Endothelial cell of umbilical vein (primary cell): Measurements from ENCODE around the gene TPM1. TPM values are rescaled to one million over a fixed set of nuclear protein-coding genes. Genes with fewer than 3 reads are reported as not detected.
"Not testable (repeated sequence)": the region's sequence is repeated elsewhere in the genome, so short reads cannot be mapped to it uniquely, and the experiment has no call there.

Experiments
- BruUV-seq: library from RNA; stranded (reverse); fragments of 400-500 nt; replicated peaks from 2 replicates; lab custom pipeline; 2021; lab: Mats Ljungman, UMichigan
- CTCF ChIA-PET: fragments of 300-600, 350-600 bp; sonication (Branson Sonifier 250); formaldehyde crosslinking; loops from one replicate; lab custom pipeline; 2021; ENCODE audit warnings: antibody characterized with exemption, inconsistent platforms; lab: Charles Lee
- POLR2A ChIA-PET: fragments of 300-600, 350-600 bp; sonication (Branson Sonifier 250); formaldehyde crosslinking; loops from one replicate; lab custom pipeline; 2021; ENCODE audit warnings: antibody characterized with exemption, inconsistent platforms; lab: Charles Lee
- DNase-seq: peaks from one replicate; pipeline ENCODE4 v3.0.0-alpha.2; 2011; ENCODE audit warnings: low read depth, low spot score
- FAIRE-seq: peaks from 2 replicates; lab custom pipeline; 2011; peaks lifted over from hg19 to GRCh38; lab: Jason Lieb, UNC
- H2AFZ ChIP-seq: 2 replicates; pipeline ENCODE4 v1.6.0; 2012; ENCODE audit warnings: low read depth, low read length, control low read depth, inconsistent platforms
- H3K27ac ChIP-seq: 2 replicates; pipeline ENCODE4 v1.5.1; 2011; ENCODE audit warnings: low read depth, mild to moderate bottlenecking, control low read depth, low read length, moderate library complexity; ENCODE audit not compliant: insufficient read depth
- H3K27me3 ChIP-seq, 2 experiments: 2 replicates each; pipeline versions ENCODE4 v1.6.0 to v1.6.1; 2011; ENCODE audit warnings: low read length in 2 of 2, mixed read lengths in 1 of 2; ENCODE audit not compliant: control insufficient read depth in 2 of 2, insufficient read depth in 2 of 2
- H3K36me3 ChIP-seq, 2 experiments: 2 replicates in 1 of 2; 3 replicates in 1 of 2; pipeline ENCODE4 v1.5.1; 2011; ENCODE audit warnings: low read length in 2 of 2, mild to moderate bottlenecking in 1 of 2, moderate library complexity in 1 of 2; ENCODE audit not compliant: control insufficient read depth in 2 of 2, insufficient read depth in 2 of 2; ENCODE audit errors: extremely low read depth in 1 of 2
- H3K4me1 ChIP-seq: 3 replicates; pipeline ENCODE4 v1.5.1; 2011; ENCODE audit warnings: mild to moderate bottlenecking, low read length; ENCODE audit not compliant: control insufficient read depth, insufficient read depth; ENCODE audit errors: extremely low read depth
- H3K4me2 ChIP-seq: 2 replicates; pipeline ENCODE4 v1.6.1; 2011; ENCODE audit warnings: low read length, control low read depth, mixed read lengths; ENCODE audit not compliant: insufficient read depth
- H3K4me3 ChIP-seq, 3 experiments: fragments of 200-600 bp in 1 of 3; sonication (generic), shearing (Covaris generic) in 1 of 3; replicated peaks in 1 of 3; 2 replicates each; pipeline ENCODE4 v1.5.1; 2011 to 2016; ENCODE audit warnings: control low read depth in 3 of 3, low read length in 3 of 3, mild to moderate bottlenecking in 2 of 3, inconsistent platforms in 1 of 3, low read depth in 1 of 3, moderate library complexity in 1 of 3; ENCODE audit not compliant: insufficient read depth in 1 of 3
- H3K79me2 ChIP-seq: 2 replicates; pipeline ENCODE4 v1.6.0; 2012; ENCODE audit warnings: low read length, inconsistent platforms; ENCODE audit not compliant: control insufficient read depth, insufficient read depth
- H3K9ac ChIP-seq: replicated peaks from 2 replicates; pipeline ENCODE3; 2011; ENCODE audit warnings: low read length, control low read depth; ENCODE audit not compliant: insufficient read depth; ENCODE audit errors: extremely low read depth
- H3K9me1 ChIP-seq: replicated peaks from 3 replicates; pipeline ENCODE4 v1.6.0; 2011; ENCODE audit warnings: mild to moderate bottlenecking, low read length; ENCODE audit not compliant: control insufficient read depth, insufficient read depth; ENCODE audit errors: extremely low read depth
- H3K9me3 ChIP-seq: replicated peaks from 2 replicates; pipeline ENCODE4 v1.5.1; 2012; ENCODE audit warnings: low read length, inconsistent platforms; ENCODE audit not compliant: control insufficient read depth, insufficient read depth
- H4K20me1 ChIP-seq: replicated peaks from 2 replicates; pipeline ENCODE3; 2011; ENCODE audit warnings: mild to moderate bottlenecking, low read length; ENCODE audit not compliant: control insufficient read depth, insufficient read depth; ENCODE audit errors: extremely low read depth
- dilution Hi-C: fragments of 300-500 bp; cut with MboI; formaldehyde crosslinking; loops from one replicate; pipeline ENCODE4 v1.15.0; 2019; ENCODE audit warnings: low sequenced_read_pairs; ENCODE audit not compliant: extremely low pct_ligation_motif_present
- intact Hi-C: fragments of 100-400 bp; cut with micrococcal nuclease; formaldehyde crosslinking; loops from one replicate; pipeline ENCODE4 v1.10.0; 2022
- polyA plus RNA-seq, 4 experiments: library from polyadenylated mRNA; depleted of rRNA in 3 of 4; stranded (reverse) in 3 of 4; unstranded in 1 of 4; fragments of >200 nt; gene quantifications; 2 replicates each; pipeline versions ENCODE4 v1.2.1 to v1.2.3, GENCODE V29; 2011 to 2012; ENCODE audit warnings: missing spikeins in 1 of 4
- total RNA-seq: library from RNA; stranded (reverse); gene quantifications from 2 replicates; pipeline ENCODE4 v1.2.3, GENCODE V29; 2021

The TPM1 gene
- total and polyA plus RNA-seq, 2 donors (not counting 3 experiments of a cell fraction or from before 2014, with no cell fraction given), result 518 to 558 TPM

- intact Hi-C loops, result loop anchor here (5.0 to 10.0 kb wide), 2 partner anchors 143 to 704 kb away; partner anchors contain the start of gene TLN2
- H3K27me3 ChIP-seq, BruUV-seq, H3K79me2 ChIP-seq, H3K9ac ChIP-seq, H3K9me1 ChIP-seq, H3K27ac ChIP-seq, H3K4me2 ChIP-seq, H3K36me3 ChIP-seq, FAIRE-seq, DNase-seq, dilution Hi-C loops, POLR2A ChIA-PET, H3K9me3 ChIP-seq, H2AFZ ChIP-seq, H3K4me3 ChIP-seq, CTCF ChIA-PET, H4K20me1 ChIP-seq: not testable (repeated sequence)
- peaks cover 15% of the 10 kb centered on the region for H3K4me1 ChIP-seq
Observed at GRCh38 chr15:63098901-63099300, 56.4 kb downstream of the TPM1 start.

GRCh38 chr15:63099581-63099980 lies 57.0 kb downstream of the TPM1 start:
- H3K9ac ChIP-seq, H3K79me2 ChIP-seq, BruUV-seq, H3K4me2 ChIP-seq, H3K36me3 ChIP-seq, H3K9me3 ChIP-seq, dilution Hi-C loops, H3K4me3 ChIP-seq, H3K27me3 ChIP-seq, H4K20me1 ChIP-seq, H2AFZ ChIP-seq, FAIRE-seq, POLR2A ChIA-PET, DNase-seq, H3K9me1 ChIP-seq, H3K27ac ChIP-seq: not testable (repeated sequence)
- CTCF ChIA-PET, result interaction anchor here (0.6 kb wide), 1 partner anchor 187 kb away, joined by 3 read pairs; no protein-coding TSS in a partner anchor
- intact Hi-C loops, result loop anchor here (5.0 to 10.0 kb wide), 2 partner anchors 143 to 705 kb away; partner anchors contain the start of gene TLN2
- peaks cover 15% of the 10 kb centered on the region for H3K4me1 ChIP-seq
